GM12891 (cell line): ENCODE results near the gene MOB3A.

Source experiments
- PAX5 ChIP-seq: IDR thresholded peaks from 2 replicates; pipeline ENCODE4 v1.6.1; 2011; ENCODE audit warnings: low read length, moderate library complexity, mild to moderate bottlenecking; ENCODE audit not compliant: insufficient read depth, severe bottlenecking
- POLR2A ChIP-seq: IDR thresholded peaks from 2 replicates; pipeline ENCODE4 v1.6.1; 2011; ENCODE audit warnings: low read depth, low read length, control low read depth
- POLR2AphosphoS5 ChIP-seq: IDR thresholded peaks from 2 replicates; pipeline ENCODE4 v1.6.1; 2011; ENCODE audit warnings: low read depth, low read length, control low read depth

DNA sequence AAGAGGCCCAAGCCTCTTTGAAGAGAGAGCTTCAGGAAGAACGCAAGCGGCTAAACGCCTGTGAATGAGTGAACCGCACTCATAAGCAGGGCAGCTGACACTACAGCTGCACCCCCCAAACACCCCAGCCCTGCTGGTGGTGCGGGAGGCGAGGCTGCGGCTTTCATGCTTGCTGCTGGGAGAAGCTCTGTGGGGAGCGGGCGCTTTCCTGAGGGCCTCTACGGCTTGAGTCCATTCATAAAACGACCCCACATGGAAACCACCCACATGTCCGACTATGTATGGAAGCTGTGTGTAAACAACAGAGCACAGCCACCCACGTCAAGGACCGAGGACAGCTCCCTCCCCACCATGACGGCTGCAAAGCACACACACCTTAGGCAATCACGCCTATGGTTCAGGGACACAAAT, 49.7 kb upstream of the MOB3A start:
- no peak for TF ChIP-seq POLR2A
- TF ChIP-seq POLR2AphosphoS5 = no peak
- no peak for TF ChIP-seq PAX5
